Myocyte (in vitro differentiated cells): ENCODE results near the gene NEK10. TPM values are rescaled to one million over a fixed set of nuclear protein-coding genes. Genes with fewer than 3 reads are reported as not detected.
A peak's percentile ranks its signal among the peaks of the same experiment; 100 is the strongest.

Experiments used
- DNase-seq: peaks from one replicate; pipeline ENCODE4 v3.0.0-alpha.2; 2012; ENCODE audit warnings: low read depth
- total RNA-seq: library from RNA; depleted of rRNA; stranded (reverse); fragments of >200 nt; gene quantifications from 2 replicates; pipeline ENCODE4 v1.2.3, GENCODE V29; 2014

Gene NEK10
- total RNA-seq, 1 donor from 2014 or later, result 5.0 TPM

GRCh38 chr3:27253831-27254230 lies 115.4 kb downstream of the NEK10 start:
- peak; percentile 66 for DNase-seq

DNA sequence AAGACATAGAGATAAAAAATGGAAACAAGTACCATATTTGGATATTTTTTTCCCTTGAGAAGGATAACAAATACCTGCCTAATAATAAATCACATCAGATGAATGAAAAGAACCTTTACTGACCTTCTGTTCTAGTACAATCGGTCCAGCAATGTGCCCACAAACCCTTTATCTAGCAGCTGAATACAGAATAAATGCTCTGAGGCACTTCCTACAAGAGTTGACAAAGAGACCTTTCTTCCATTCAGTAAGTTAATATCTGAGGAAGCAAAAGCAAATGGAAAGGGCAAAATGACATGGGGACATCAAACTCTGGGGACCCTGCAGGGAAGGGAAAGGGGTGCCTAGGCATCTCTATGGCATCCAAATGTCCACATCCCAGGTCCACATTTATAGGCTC lies 115.8 kb downstream of the NEK10 start:
- DNase-seq, result peak; percentile 14

DNA sequence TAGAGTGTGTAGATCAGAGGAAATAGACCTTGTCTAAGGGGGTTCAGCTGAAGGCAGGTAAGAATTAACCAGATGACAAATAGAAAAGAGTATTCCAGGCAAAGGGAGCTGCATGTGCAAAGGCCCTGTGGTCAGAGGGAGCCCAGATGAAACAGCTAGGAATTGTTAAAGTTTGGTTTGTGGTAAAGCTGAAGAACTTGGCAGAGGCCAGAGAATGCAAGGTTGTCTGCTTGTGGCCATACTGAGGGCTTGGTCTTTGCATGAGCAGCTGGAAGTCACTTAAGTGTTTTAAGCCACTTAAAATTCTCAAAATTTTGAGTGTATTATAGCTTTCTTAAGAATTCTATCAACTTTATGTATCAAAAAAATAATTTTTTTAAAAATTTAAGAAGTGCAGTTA lies 116.5 kb downstream of the NEK10 start:
- DNase-seq, result peak; percentile 69

GRCh38 chr3:27244374-27244773 lies 124.8 kb downstream of the NEK10 start:
- DNase-seq, result no peak

DNA sequence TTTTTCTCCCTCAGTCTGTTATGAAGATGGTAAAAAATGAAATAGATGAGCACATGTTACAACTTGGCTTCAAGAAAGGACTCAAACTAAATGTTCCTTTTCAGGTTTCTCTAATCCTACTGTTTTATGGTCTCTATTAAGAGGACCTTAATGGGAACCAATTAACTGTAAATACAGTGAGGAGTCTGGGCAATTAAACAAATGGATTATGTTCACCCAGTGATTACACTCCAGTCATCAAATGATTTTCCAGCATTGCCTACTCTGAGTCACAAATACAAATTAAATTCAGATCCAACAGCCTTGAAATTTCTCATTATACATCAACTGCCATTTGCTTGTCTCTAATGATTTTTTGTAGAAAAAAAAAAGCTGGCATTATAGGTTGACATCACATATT lies 129.2 kb downstream of the NEK10 start:
- DNase-seq, result no peak

- no peak for DNase-seq
Measured at GRCh38 chr3:27228805-27229204, 140.4 kb downstream of the NEK10 start.

- DNase-seq, result peak; percentile 61
Measured at GRCh38 chr3:27224197-27224596, 145.0 kb downstream of the NEK10 start.

DNA sequence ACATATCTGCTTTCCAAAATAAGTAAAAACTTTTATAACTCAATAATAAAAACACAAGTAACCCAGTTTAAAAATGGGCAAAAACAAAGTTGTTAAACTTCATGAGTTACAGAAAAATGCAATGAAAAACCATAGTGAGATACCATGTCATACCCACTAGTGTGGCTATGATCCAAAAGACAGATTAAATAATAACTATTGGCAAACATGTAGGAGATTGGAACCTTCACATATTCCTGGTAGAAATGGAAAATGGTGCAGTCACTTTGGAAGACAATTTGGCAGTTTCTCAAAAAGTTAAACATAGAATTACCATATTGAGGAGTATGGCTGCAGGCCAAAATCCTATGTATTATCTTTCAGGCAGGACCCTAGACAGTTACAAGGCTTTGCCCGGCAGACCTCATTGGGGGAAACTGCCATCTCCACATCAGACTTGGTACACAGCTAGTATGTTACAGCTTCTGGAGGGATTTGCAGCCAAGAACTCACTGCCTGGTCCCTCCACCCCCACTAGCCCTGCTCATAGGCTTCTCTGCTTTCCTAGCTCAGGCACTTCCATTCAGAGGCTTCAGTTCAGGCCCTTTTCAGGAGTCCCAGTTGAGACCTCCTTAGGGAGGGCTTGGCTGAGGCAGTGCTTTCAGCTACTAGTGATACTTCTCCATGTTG lies 147.8 kb downstream of the NEK10 start:
- DNase-seq, result no peak

DNA sequence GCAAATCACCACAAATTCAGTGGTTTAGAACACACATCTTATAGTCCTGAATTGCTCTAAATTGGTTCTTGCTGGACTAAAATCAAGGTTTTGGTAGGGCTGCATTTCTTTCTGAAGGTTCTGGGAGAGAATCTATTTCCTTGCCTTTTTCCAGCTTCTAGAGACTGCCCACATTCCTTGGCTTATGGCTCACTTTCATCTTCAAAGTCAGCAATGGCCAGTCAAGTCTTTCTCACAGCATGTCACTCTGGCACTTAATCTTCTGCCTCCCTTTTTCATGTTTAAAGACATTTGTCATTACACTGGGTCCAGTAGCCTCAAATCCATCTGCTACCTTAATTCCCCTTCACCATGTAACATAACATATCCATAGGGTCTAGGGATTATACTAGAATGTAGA lies 149.0 kb downstream of the NEK10 start:
- DNase-seq, result no peak

- no peak for DNase-seq
Measured at GRCh38 chr3:27219127-27219845, 149.9 kb downstream of the NEK10 start.

GRCh38 chr3:27216955-27217552 lies 152.1 kb downstream of the NEK10 start:
- DNase-seq, result peak; percentile 61

- DNase-seq, result no peak
Measured at GRCh38 chr3:27216295-27216855, 152.8 kb downstream of the NEK10 start.

- no peak for DNase-seq
Measured at GRCh38 chr3:27213450-27213849, 155.7 kb downstream of the NEK10 start.

GRCh38 chr3:27209617-27210264 lies 159.4 kb downstream of the NEK10 start:
- no peak for DNase-seq

GRCh38 chr3:27208961-27209616 lies 160.1 kb downstream of the NEK10 start:
- no peak for DNase-seq

DNA sequence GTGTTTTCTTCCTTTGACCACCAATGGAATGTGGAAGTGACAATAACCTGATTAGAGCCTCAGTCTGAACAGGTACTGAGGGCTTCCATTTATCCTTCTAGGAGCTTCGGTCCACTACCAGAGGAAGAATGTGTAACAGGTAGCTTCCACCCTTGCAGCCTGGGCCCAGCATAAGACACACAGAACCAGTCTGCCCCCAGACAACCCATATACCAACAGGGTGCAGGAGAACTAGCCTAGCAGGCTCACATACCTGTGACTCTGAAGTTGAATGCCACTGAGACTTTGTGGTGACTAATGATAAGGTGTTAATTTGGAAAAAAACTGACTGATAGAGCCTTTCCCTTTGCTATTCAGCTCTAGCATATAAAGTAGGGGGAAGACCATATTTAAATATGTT lies 166.2 kb downstream of the NEK10 start:
- DNase-seq, result no peak

DNA sequence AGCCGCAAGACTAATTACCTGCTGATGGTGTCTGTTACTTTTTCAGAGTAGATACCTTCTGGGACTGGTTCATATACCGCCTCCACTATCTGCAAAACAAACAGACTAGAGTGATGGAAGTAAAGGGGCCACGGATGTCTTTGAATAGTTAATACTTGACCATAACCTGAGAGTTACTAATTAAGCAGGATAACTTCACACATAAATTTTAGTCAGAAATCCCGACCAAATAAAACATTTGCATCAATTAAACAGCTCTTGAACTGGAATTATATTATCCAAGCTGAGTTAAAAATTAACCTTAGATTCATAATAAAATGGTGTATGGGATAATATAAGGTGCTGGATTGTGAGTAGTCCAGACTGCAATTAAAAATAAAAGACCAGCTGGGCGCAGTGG lies 167.7 kb downstream of the NEK10 start:
- DNase-seq, result no peak

GRCh38 chr3:27200721-27201489 lies 168.3 kb downstream of the NEK10 start:
- DNase-seq, result no peak

DNA sequence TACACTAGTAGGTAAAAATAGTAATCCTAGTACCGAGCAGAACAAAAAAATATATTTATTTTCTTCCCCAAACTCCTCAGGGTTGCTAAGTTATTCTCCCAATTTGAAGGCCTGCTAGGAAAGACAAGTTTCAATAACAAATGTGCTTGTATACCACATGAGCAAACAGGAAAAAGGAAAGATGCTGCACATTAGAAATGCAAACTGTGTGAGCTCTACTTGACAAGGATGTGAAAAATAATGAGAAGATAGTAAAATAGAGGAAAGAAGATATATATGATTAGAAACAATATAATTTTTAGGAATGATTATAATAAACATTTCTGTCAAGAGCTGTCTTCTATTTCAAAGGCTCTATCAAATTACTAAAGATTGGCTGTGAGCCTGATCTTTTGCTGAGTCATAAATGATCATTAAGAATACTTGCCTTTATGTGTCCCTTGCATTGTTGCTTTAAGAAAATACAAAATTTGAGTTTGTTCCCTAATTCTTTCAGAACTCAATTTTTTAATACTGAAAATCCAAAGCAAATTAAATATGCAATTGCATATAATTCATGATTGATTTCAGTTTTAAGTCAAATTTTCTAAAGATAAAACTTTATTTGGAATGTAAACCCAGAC lies 174.2 kb downstream of the NEK10 start:
- DNase-seq, result peak; percentile 50

DNA sequence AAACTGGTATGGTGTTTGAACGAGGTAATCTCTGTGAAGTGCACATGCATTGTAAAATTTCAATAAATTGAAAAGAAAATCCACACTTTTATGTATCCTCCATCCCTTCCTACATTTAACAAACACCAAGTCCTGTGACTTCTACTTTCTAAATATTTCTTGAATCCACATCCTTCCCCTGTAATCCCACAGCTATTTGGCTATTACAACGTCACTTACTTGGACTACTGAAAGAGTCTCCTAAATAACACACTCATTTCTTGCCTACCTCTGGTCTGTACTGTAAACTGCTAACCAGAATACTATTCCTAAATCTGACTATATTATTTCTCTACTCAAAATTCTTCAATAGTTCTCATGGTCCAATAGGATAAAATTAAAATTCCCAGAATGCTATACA lies 176.1 kb downstream of the NEK10 start:
- no peak for DNase-seq
